H1 (cell line): ENCODE results near the gene SLC30A5. TPM values are rescaled to one million over a fixed set of nuclear protein-coding genes. Genes with fewer than 3 reads are reported as not detected.

Experiments
- RFX5 ChIP-seq: IDR thresholded peaks from 2 replicates; pipeline ENCODE4 v1.6.1; 2011; ENCODE audit warnings: low read depth, low read length, improper control_type of control experiment, borderline replicate concordance
- TCF12 ChIP-seq: IDR thresholded peaks from 2 replicates; pipeline ENCODE4 v1.6.1; 2011; ENCODE audit warnings: low read depth, mild to moderate bottlenecking, low read length
- polyA plus RNA-seq, 7 experiments: library from polyadenylated mRNA; depleted of rRNA in 3 of 7; stranded (reverse) in 5 of 7; unstranded in 2 of 7; fragments of >200 nt in 5 of 7; fragments of 200-250 nt in 2 of 7; gene quantifications; 1 replicate in 5 of 7; 2 replicates in 1 of 7; 4 replicates in 1 of 7; pipeline versions ENCODE4 v1.2.1 to v1.2.3, GENCODE V29; 2011 to 2013; ENCODE audit warnings: missing spikeins in 2 of 7, mixed read lengths in 2 of 7
- total RNA-seq: library from RNA; stranded (reverse); fragmentation: NEBNext Ultra II Directional; extraction: Animal tissue kit (Norgen Biotek cat#: 25700); gene quantifications from 2 replicates; pipeline ENCODE4 v1.2.1, GENCODE V29; 2021

Gene SLC30A5
- total and polyA plus RNA-seq, 2 of the 8 experiments (the other 6 are each of a cell fraction or from before 2014, with no cell fraction given), result 31.0 to 43.5 TPM

GRCh38 chr5:69049796-69050195, 44.0 kb upstream of the SLC30A5 start (continued):
- TF ChIP-seq TCF12, result no peak
- no peak for TF ChIP-seq RFX5
